Measurements from ENCODE around the gene CCNE1.

DNA sequence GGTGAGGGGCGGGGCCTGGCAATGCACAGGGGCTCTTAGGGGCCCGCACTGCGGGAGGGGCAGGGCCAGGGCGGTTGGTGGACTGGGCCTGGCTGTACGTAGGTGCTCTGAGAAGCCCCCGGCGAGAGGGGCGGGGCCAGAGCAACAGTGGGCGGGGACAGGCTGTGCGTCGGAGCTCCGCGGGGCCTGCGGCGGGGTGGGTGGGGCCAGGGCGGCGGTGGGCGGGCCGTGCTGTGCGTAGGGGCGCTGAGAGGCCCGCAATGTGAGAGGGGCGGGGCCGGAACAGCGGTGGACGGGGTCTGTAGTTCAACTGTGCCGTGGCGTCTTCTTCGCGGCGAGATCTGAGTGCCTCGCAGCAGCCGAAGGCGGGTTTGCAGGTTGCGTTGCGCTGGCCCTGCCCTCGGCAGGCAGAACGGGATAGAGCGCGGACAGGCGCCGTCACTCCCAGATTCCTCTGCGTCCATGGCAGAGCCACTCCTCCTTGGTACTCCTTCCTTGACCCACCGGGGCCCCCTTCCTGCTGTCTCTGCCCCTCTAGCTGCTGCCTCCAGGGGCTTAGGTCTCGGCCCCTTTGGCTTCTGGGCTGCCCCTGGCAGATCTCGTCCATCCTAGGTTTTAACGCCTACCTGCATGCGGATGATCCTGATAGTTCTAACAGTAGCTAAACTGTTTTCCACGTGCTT is 33.2 kb downstream of the CCNE1 start:
- no peak for TF ChIP-seq EZH2 (IDR thresholded peaks at IDR 0.05)
- TF ChIP-seq POLR2AphosphoS5 (IDR thresholded peaks at IDR 0.05; ENCODE audit: borderline replicate concordance, low read depth, low read length) = no peak; the same call in 1 of the 2 replicates
- no peak for TF ChIP-seq FOXP2 (optimal IDR thresholded peaks at IDR 0.05; ENCODE audit: control extremely low read depth, extremely low read length, insufficient read depth)

Data from SK-N-MC (cell line).